ENCODE measurements around the gene SHROOM3. TPM values are rescaled to one million over a fixed set of nuclear protein-coding genes. Genes with fewer than 3 reads are reported as not detected.
A peak's percentile ranks its signal among the peaks of the same experiment; 100 is the strongest.

The SHROOM3 gene
- total RNA-seq, 4 donors from 2014 or later: 29.5 to 127 (median 59.9) TPM

DNA sequence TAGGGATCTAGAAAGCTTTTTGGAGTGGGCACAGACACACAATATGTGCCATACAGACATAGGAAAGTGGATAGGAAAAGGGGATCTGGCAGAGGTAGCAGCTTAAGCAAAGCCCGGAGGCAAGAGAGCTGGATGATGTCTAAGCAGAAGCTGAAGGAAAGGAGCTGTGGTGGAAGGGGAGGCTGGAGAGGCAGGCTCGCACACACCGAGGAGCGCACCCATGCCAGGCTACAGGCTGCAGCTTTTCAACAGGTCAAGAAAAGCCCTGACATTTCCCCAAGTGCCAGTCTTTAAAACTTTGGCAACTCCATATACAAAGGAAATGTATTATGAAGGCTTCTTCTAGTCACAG lies 395.6 kb downstream of the SHROOM3 start:
- ATAC-seq: no peak
- H3K4me3 ChIP-seq: no peak overlapping the region
- H3K36me3 ChIP-seq: no peaks in the 10 kb centered on the region
- 35 to 36% methylated on average over 3 to 4 of the region's 4 CpGs for WGBS, 2 donors (ENCODE audit: low coverage in 1 of 2)
- H3K27me3 ChIP-seq: no peaks in the 10 kb centered on the region
- H3K9me3 ChIP-seq: no peaks in the 10 kb centered on the region
- TF ChIP-seq POLR2AphosphoS5 (IDR thresholded peaks at IDR 0.05) (no peak), EP300 (IDR thresholded peaks at IDR 0.05) (no peak), POLR2A (IDR thresholded peaks at IDR 0.05) (no peak)
- TF ChIP-seq, protein P1, sequence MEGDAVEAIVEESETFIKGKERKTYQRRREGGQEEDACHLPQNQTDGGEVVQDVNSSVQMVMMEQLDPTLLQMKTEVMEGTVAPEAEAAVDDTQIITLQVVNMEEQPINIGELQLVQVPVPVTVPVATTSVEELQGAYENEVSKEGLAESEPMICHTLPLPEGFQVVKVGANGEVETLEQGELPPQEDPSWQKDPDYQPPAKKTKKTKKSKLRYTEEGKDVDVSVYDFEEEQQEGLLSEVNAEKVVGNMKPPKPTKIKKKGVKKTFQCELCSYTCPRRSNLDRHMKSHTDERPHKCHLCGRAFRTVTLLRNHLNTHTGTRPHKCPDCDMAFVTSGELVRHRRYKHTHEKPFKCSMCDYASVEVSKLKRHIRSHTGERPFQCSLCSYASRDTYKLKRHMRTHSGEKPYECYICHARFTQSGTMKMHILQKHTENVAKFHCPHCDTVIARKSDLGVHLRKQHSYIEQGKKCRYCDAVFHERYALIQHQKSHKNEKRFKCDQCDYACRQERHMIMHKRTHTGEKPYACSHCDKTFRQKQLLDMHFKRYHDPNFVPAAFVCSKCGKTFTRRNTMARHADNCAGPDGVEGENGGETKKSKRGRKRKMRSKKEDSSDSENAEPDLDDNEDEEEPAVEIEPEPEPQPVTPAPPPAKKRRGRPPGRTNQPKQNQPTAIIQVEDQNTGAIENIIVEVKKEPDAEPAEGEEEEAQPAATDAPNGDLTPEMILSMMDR (IDR thresholded peaks at IDR 0.05): no peak
- H3K4me1 ChIP-seq: peaks cover 0 to 16% (median 6%) of the 10 kb centered on the region in 3 donors
- H3K27ac ChIP-seq: peak overlapping the region in 2 of 4 donors; percentile 62 to 67

- Histone ChIP-seq H3K27ac (peak overlapping the region in 3 of 4 donors; percentile 62 to 74 (median 67)), H3K27me3 (no peaks in the 10 kb centered on the region), H3K4me3 (no peak overlapping the region), H3K4me1 (peaks cover 0 to 16% (median 6%) of the 10 kb centered on the region in 3 donors), H3K36me3 (no peaks in the 10 kb centered on the region), H3K9me3 (no peaks in the 10 kb centered on the region)
- ATAC-seq: peak; percentile 82
- TF ChIP-seq POLR2AphosphoS5 (IDR thresholded peaks at IDR 0.05): peak; percentile 73
- TF ChIP-seq EP300 (IDR thresholded peaks at IDR 0.05): no peak
- WGBS, 2 donors (ENCODE audit: low coverage in 1 of 2): 27% methylated on average over 11 of the region's 11 CpGs; no CpG with 5 or more reads in 1 of the 2 donors
These were observed 396.1 kb downstream of the SHROOM3 start for GRCh38 chr4:76830964-76831703.

DNA sequence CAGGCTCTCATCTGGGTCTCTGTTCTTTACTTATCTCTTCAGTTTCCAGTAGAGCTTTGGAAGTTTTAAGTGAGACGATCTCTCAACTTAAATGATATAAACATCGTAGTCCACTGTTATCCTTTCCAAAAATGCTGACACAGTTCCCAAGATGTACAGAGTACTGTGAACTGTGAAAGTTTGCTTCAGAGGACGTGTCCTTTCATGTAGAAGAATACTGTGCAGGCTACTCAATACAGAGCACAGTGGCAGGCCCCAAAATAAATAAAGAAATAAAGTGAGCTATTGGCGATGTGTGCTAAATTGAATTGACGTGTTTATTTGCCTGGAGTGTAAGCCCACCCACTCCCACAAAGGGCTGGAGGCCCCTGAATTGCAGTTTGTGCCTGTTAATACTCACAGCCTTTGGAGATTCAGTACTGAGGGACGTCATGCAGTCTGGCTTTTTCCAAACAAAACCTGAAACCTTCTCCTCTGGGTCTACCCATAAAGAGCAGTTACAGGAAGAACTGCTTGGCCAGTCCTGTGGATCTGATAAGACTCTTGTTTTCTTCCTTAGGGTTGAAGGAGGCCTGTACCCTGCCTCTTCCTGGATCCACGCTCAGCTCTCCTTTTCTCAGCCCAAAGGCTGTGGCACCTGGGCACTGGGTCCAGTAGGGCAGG lies 396.8 kb downstream of the SHROOM3 start:
- Histone ChIP-seq H3K4me1 (peaks cover 0 to 16% (median 6%) of the 10 kb centered on the region in 3 donors), H3K36me3 (no peaks in the 10 kb centered on the region), H3K4me3 (no peak overlapping the region), H3K27ac (peak overlapping the region in 3 of 4 donors; percentile 62 to 74 (median 67)), H3K9me3 (no peaks in the 10 kb centered on the region), H3K27me3 (no peaks in the 10 kb centered on the region)
- 58% methylated on average over 4 of the region's 7 CpGs for WGBS, 2 donors (ENCODE audit: low coverage in 1 of 2)
- peak; percentile 6 for ATAC-seq
- TF ChIP-seq POLR2AphosphoS5 (IDR thresholded peaks at IDR 0.05): no peak
- TF ChIP-seq, protein P1 (IDR thresholded peaks at IDR 0.05): no peak
- TF ChIP-seq POLR2A (IDR thresholded peaks at IDR 0.05): no peak
- no peak for TF ChIP-seq EP300 (IDR thresholded peaks at IDR 0.05)

Small RNA genes within 50 kb of the gene (small RNA-seq; reads per million reads assigned to genes)
- 0 reads per million in 4 donors for gene MIR4450
- 0 reads per million in 4 donors for gene RF00278
- 0 reads per million in 4 donors for gene RNU6-145P

Other genes starting within 250 kb of the SHROOM3 start
- 100 to 1,000 TPM; 121 to 169 (median 130) TPM for gene SCARB2, start 221.4 kb upstream of the SHROOM3 start, total RNA-seq
- 1 to 10 TPM; 1.1 to 6.2 (median 4.0) TPM for gene FAM47E, start 183.5 kb upstream of the SHROOM3 start, total RNA-seq
- 10 to 100 TPM; 18.1 to 25.4 (median 22.2) TPM for gene STBD1, start 128.5 kb upstream of the SHROOM3 start, total RNA-seq
- 1 to 10 TPM; 1.2 to 2.6 (median 1.5) TPM for gene CCDC158, start 14.1 kb upstream of the SHROOM3 start, total RNA-seq